GM19372 (cell line): ENCODE measurements around the gene MED12L.

Experiments
- ATAC-seq: cut with Tn5 transposase; IDR thresholded peaks from one replicate; pipeline ENCODE4 v1.9.1; 2021; ENCODE audit warnings: mild to moderate bottlenecking, low read depth, moderate library complexity; ENCODE audit not compliant: unreplicated experiment

MED12L gene

GRCh38 chr3:151133175-151133574 is 47.7 kb downstream of the MED12L start:
- no peak for ATAC-seq

GRCh38 chr3:151133917-151134450 is 48.5 kb downstream of the MED12L start:
- no peak for ATAC-seq

- ATAC-seq, result no peak
Observed at GRCh38 chr3:151135541-151136337, 50.3 kb downstream of the MED12L start.

GRCh38 chr3:151142929-151143328 is 57.5 kb downstream of the MED12L start:
- no peak for ATAC-seq

- ATAC-seq, result no peak
Observed at GRCh38 chr3:151144016-151144415, 58.6 kb downstream of the MED12L start.

GRCh38 chr3:151144760-151145159 is 59.3 kb downstream of the MED12L start:
- ATAC-seq, result no peak

- no peak for ATAC-seq
Observed at GRCh38 chr3:151145713-151146070, 60.2 kb downstream of the MED12L start.

GRCh38 chr3:151146071-151146730 is 60.7 kb downstream of the MED12L start:
- peak; percentile 86 for ATAC-seq

- no peak for ATAC-seq
Observed at GRCh38 chr3:151146731-151147091, 61.2 kb downstream of the MED12L start.

- ATAC-seq, result no peak
Observed at GRCh38 chr3:151147299-151147698, 61.8 kb downstream of the MED12L start.

GRCh38 chr3:151152455-151153079 is 67.1 kb downstream of the MED12L start:
- no peak for ATAC-seq

GRCh38 chr3:151154566-151154965 is 69.1 kb downstream of the MED12L start:
- no peak for ATAC-seq

GRCh38 chr3:151155409-151156128 is 70.1 kb downstream of the MED12L start:
- no peak for ATAC-seq

- ATAC-seq, result no peak
Observed at GRCh38 chr3:151156618-151157216, 71.3 kb downstream of the MED12L start.

GRCh38 chr3:151159806-151160205 is 74.3 kb downstream of the MED12L start:
- no peak for ATAC-seq

GRCh38 chr3:151165226-151165625 is 79.8 kb downstream of the MED12L start:
- no peak for ATAC-seq

GRCh38 chr3:151166161-151166560 is 80.7 kb downstream of the MED12L start:
- no peak for ATAC-seq

- ATAC-seq, result no peak
Observed at GRCh38 chr3:151168269-151169094, 83.0 kb downstream of the MED12L start.

- ATAC-seq, result no peak
Observed at GRCh38 chr3:151169262-151169947, 83.9 kb downstream of the MED12L start.
